Measurements from ENCODE around the gene HMX1.

HMX1 gene

DNA sequence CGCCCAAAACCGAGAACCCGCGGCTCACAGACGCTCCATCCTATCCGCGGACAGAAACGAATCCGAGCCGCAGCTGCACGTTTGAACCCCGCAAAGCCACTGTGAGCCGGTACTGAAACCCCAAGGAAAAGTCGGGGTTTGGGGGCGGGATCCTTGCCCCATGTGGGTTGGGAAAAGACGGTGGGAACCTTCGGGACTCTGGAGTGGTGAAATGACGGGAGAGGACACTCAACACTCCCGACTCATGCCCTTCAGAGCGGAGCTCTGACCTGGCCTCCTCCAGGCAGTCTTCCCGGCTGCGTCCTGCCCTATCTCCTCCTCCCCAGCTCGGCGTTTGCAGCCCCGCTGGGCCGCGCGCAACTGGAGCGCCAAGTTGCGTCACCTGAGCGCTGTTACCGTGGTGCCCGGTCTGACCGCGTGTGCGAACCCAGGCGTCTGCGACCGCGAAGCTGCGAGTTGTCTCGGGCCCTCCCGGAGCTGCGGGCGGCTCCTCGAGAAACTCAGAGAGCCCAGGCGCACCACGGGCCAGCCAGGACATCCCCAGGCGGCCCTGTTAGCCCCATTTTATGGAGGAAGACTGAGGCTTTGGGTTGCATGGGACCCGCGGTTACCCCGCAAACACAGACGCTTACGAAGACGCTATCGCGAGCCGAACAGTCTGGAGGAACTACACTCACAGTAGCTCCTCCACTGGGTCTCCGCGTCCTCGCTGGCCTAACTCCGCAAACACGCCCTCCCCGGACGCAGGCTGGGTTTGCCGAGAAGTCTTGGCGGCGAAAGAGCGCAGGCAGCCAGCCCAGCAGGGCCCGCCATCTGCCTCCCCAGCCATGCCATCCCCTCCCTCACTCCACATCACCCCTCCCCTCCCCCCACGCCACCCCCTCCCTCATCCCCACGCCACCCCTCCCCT lies 20.3 kb upstream of the HMX1 start:
- DNase-seq = no peak

- no peak for DNase-seq
Observed at GRCh38 chr4:8891255-8891645, 19.6 kb upstream of the HMX1 start.

GRCh38 chr4:8888856-8889255 lies 17.2 kb upstream of the HMX1 start:
- no peak for DNase-seq

DNA sequence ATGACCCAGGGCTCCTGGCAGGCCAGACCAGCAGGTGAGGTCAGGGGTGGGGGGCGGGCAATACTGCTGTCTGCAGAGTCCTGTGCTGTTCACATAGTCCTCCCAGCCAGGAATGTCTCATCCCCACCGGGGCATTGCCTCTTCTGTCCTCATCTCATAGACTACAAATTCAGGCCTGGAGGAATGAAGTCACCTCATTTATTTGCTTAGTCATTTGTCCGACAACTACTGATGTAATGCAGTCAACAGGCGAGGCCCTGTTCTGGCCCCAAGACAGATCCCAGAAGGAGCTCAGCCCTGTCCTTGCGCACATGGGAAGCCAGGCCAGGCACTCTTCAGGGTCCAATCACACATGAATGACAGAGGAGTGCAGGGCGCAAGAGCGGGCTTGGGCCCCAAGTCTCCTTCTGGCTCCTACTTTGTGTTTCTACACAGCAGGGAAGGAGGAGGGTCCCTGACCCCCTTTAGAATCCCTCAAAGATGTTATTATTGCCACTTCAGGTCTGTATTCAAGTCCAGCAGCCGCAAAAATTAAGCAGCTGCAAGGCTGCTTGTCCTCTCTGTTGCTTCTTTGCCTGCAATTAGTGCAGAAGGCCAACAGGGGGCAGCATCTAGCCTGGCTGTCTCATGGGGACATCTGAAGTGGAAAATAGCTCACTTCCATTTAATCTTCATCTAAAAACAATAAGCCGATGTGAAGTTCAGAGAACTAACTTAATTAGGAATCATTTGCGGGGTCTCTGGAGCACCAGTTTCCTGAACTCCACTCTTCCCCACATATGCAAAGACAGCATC lies 15.2 kb upstream of the HMX1 start:
- no peak for DNase-seq

DNA sequence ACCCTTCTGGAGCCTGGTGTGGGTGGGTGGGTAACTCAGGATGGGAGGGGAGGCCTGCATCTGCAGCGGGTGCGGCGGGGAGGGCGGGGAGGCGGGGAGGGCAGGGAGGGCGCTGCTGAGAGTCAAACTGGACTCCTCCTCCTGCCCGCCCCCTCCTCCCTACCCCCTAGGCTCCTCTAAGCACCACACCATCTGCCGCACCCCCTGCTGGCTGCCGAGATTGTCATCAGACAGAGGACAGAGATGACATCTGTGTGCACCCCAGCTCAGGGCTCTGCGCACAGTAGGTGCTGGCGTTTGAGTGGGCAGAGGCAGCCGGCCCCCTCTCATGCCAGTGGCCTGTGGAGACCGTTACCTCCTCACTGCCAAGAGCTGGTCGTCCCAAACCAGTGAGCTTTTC lies 10.6 kb upstream of the HMX1 start:
- no peak for DNase-seq

GRCh38 chr4:8880851-8881250 lies 9.2 kb upstream of the HMX1 start:
- DNase-seq = no peak

- no peak for DNase-seq
Observed at GRCh38 chr4:8879574-8879973, 7.9 kb upstream of the HMX1 start.

DNA sequence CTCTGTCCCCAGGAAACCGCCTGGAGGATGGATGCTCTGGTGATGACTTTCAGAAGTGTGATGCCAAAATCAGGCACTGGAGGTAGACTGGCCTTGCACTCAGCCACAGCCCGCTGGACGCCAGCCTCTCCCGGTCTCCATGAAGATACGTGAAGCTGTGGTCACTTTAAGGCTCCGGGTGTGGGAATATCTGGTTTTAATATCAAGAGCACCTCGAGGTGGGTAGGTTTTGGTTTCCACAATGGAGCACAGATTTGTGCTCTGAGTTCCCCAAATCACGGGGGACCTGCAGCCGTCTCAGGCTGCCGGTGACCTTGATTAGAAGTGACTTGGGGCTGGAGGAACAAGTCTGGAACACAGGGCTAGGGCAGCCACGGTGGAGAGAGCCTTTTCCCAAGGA lies 6.8 kb upstream of the HMX1 start:
- no peak for DNase-seq

DNA sequence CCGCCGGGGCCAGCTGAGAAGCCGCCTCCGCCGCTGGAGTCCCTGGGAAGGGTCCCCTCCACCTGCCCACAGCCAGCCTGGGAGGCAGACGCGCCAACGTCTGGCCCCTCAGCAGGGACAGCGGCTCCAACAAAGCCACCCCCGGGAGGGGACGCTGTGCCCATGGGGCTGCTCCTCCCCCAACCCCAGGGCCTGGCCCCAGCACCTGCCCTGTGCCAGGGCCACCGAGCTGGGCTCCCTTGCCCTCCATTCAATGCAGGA lies 6.1 kb upstream of the HMX1 start:
- DNase-seq = no peak

GRCh38 chr4:8876982-8877779 lies 5.5 kb upstream of the HMX1 start:
- DNase-seq = no peak

DNA sequence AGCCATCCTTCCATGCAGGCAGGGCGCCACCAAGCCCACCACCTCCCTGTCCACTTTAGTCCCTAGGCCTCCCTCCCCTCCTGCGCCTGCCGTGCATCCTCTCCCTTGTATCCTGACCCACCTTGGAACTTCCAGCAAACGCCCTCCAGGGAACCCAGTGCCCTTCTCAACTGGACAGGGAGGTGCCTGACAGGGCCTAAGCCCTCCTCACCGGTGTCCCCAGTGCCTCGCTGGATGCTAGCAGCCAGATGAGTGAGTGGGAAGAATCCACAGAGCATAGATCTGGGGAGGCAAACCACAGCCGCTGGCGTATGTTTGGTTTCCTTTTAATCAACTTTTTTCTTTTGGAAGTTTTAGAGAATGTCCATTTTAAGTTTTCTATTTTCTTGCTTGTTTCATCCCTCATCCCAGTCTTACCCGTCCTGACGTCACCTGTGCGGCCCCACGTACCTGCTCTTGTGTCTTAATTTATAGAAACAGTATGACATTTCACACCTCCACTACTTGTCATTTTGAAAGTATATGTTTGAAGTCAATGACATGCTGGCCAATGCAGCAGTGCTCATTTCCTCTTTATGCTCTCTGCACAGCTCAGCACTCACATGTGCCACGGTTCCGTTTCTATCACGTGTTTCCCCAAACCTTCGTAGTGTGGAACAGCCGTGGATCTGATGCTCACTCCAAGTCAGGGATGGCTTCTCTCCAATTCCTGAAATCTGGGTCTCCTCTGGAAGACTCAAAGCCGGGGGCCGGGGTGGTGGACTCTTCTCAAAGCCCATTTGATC lies 3.4 kb upstream of the HMX1 start:
- DNase-seq = no peak

- DNase-seq = no peak
Observed at GRCh38 chr4:8874003-8874895, 2.6 kb upstream of the HMX1 start.

DNA sequence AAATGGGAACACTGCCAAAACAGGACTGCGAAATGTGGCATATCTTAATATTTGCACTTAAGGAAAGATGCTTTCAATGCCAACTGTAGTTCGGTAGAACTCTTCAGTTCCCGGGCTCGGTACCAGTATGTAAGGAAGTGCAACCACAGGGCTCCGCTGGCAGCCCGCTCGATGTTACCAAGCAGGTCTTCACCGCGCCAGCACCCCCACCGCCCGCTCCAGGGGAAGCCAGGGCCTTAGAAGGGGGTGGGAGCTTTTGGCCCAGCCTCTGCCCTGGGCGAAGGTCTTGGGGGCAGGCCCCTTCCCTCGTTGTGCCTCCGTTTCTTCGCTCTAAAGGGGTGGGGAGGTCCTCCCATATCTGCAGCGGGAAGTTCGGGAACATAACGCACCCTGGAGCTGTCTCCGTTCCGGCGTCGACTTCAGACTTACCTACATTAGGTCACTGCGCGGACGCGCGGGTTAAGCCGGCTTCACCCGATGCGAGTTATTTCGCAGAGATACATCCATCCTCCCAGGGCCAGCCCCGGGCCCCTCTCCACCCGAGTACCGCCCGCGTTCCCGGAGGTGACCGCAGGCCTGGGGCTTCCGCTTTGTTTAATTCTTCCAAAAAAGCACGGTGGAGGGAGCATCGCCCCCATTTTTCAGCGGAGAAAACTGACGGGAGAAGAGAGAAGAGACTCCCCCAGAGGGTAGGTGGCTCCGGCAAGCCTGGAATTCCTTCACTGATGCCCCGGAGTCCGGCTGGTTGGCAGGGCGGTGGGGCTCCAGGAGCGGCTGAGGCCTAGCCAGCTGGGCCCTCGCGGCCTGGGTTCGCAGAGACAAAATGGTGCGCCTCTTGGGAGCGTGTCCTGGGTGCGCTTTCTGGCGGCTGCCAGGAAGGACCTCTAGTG lies 1.0 kb upstream of the HMX1 start:
- DNase-seq = no peak

- DNase-seq = no peak
Observed at GRCh38 chr4:8870647-8871416, 807 bp downstream of the HMX1 start.

DNA sequence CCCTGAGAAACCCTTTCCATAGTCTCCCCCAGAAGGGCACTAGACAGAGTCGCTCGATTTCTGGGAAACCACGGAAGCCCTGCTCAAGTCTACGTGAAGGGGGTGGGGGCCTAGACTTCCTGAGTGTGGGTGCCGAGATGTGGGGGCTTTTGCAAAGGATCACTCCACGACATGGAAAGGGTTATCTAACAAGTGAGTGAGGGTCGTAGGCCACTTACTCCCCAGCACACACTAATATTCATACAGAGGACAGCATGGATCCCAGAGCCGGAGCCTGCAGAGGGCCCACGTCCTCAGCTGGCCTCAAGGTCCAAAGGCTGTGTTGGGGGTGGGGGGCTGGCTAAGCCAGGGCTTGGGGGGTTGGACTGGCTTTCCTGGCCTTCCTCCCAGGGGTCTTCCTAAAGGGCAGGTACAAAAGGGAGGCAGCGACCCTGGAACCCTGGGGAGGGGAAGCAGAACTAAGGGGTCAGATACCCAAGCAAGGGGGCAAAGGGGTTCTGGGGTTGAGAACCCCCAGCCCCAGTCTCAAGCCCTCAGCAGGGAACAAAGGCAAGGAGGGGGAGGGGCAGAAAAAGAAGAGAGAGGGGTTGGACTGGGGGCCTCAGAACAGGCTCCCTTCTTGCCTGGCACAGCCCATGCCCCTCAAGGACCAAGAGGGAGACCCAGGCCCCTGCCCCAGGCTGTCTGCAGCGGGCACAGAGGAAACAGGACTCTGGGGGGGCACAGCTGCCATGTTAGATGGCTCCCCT lies 1.6 kb downstream of the HMX1 start:
- DNase-seq = no peak

DNA sequence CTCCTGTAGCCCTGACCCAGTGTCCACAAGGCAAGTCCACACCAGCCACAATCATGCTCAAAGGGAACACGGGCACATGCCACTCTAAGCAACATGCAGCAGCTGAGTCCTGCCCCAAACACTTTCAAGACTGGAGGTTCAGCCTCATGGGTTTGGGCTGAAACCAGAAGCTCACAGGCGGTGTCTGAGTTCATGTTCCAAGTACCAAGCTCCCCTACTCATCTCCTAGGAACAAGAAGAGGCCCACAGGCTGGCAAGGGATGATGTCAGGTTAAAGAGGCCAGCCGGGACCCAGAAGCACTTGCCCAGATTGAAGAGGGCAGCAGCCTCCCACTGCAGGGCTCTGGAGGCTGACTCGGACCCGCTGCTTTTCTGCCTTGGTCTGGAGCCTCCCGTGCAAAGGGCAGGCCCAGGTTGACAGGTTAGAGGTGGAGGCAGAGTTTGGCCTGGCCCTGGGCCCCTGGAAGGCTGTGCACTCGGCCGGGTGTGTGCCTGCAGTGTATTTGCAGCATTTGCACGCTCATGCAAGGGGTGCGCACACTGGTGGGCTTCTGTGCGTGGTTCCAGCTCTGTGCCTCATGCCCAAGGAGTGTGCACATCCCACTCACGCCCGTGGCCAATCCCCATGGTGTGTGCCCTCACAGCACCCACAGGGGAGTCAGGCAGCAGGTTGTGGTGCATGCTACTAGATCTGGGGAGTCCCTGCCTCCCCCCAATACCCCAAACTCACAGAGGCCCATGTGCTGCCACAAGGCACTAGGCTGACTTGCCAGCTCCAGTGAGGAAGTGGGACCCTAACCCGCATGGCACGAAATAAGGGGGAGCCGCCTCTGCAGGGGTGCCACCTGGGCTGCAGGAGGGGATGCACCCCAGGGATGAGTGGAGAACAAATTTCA lies 2.4 kb downstream of the HMX1 start:
- no peak for DNase-seq

GRCh38 chr4:8868321-8869001 lies 3.2 kb downstream of the HMX1 start:
- DNase-seq = no peak

All from NCI-H187 treated with DMSO at 0.1 percent for 48 hours (cell line).